SK-N-SH (cell line): ENCODE measurements around the gene CUX1. TPM values are rescaled to one million over a fixed set of nuclear protein-coding genes. Genes with fewer than 3 reads are reported as not detected.

Experiments
- CTCF ChIA-PET: fragments of 300-600, 350-600 bp; formaldehyde crosslinking; extraction: SDS; loops from one replicate; lab custom pipeline; 2021; lab: Yijun Ruan, JAX
- POLR2A ChIA-PET: fragments of 350-600 bp; sonication (Branson Sonifier 250); formaldehyde crosslinking; extraction: SDS; loops from one replicate; lab custom pipeline; 2020; ENCODE audit warnings: antibody characterized with exemption, inconsistent platforms; lab: Yijun Ruan, JAX
- DNase-seq: peaks from one replicate; pipeline ENCODE4 v3.0.0; 2012
- H2AFZ ChIP-seq: fragments of 200-600 bp; sonication (generic); 2 replicates; pipeline ENCODE4 v1.8.1; 2016; ENCODE audit warnings: antibody characterized with exemption, mild to moderate bottlenecking, low read depth
- H3F3A ChIP-seq: fragments of 200-600 bp; sonication (generic); replicated peaks from 2 replicates; pipeline ENCODE3; 2016; ENCODE audit warnings: antibody characterized with exemption, mild to moderate bottlenecking; ENCODE audit not compliant: insufficient read depth
- H3K27ac ChIP-seq, 2 experiments: fragments of 200-500 bp in 1 of 2; fragments of 200-600 bp in 1 of 2; sonication (Bioruptor generic) in 1 of 2; sonication (generic), shearing (Covaris generic) in 1 of 2; 2 replicates each; pipeline versions ENCODE4 v1.5.1 to v1.6.1; 2014 to 2016; ENCODE audit warnings: low read depth in 2 of 2, inconsistent platforms in 1 of 2, low read length in 1 of 2, mild to moderate bottlenecking in 1 of 2, mixed read lengths in 1 of 2
- H3K27me3 ChIP-seq: fragments of 200-600 bp; sonication (generic), shearing (Covaris generic); 2 replicates; pipeline ENCODE4 v1.6.1; 2016; ENCODE audit warnings: mixed run types; ENCODE audit not compliant: insufficient read depth
- H3K36me3 ChIP-seq, 2 experiments: fragments of 200-500 bp in 1 of 2; fragments of 200-600 bp in 1 of 2; sonication (Bioruptor generic) in 1 of 2; sonication (generic) in 1 of 2; replicated peaks in 1 of 2; 2 replicates each; pipeline versions ENCODE3 to v1.5.1; 2014 to 2016; ENCODE audit warnings: low read length in 1 of 2, mild to moderate bottlenecking in 1 of 2; ENCODE audit not compliant: insufficient read depth in 2 of 2, control insufficient read depth in 1 of 2
- H3K4me1 ChIP-seq, 2 experiments: fragments of 200-500 bp in 1 of 2; fragments of 200-600 bp in 1 of 2; sonication (Bioruptor generic) in 1 of 2; sonication (generic), shearing (Covaris generic) in 1 of 2; 2 replicates each; pipeline versions ENCODE4 v1.5.1 to v1.6.1; 2014 to 2016; ENCODE audit warnings: low read depth in 1 of 2, low read length in 1 of 2, mixed run types in 1 of 2; ENCODE audit not compliant: insufficient read depth in 2 of 2, control insufficient read depth in 1 of 2
- H3K4me2 ChIP-seq: fragments of 200-600 bp; sonication (generic), shearing (Covaris generic); 2 replicates; pipeline ENCODE4 v1.6.1; 2017; ENCODE audit warnings: mixed run types
- H3K4me3 ChIP-seq, 2 experiments: fragments of 200-500 bp in 1 of 2; fragments of 200-600 bp in 1 of 2; sonication (Bioruptor generic) in 1 of 2; sonication (generic), shearing (Covaris generic) in 1 of 2; 2 replicates each; pipeline versions ENCODE4 v1.5.1 to v1.8.1; 2014 to 2016; ENCODE audit warnings: low read depth in 2 of 2, inconsistent platforms in 1 of 2, low read length in 1 of 2, mild to moderate bottlenecking in 1 of 2, mixed read lengths in 1 of 2, moderate library complexity in 1 of 2
- H3K79me2 ChIP-seq: fragments of 200-600 bp; sonication (generic); 2 replicates; pipeline ENCODE4 v1.8.1; 2017; ENCODE audit warnings: mild to moderate bottlenecking; ENCODE audit not compliant: insufficient read depth
- H3K9ac ChIP-seq: fragments of 200-600 bp; sonication (generic); 2 replicates; pipeline ENCODE4 v1.6.1; 2017; ENCODE audit warnings: mixed run types
- H3K9me2 ChIP-seq: fragments of 200-600 bp; sonication (generic); 2 replicates; pipeline ENCODE4 v1.6.1; 2017; ENCODE audit warnings: mixed run types
- H3K9me3 ChIP-seq: fragments of 200-600 bp; sonication (generic); 2 replicates; pipeline ENCODE4 v1.6.1; 2017; ENCODE audit warnings: mixed run types, mild to moderate bottlenecking, moderate library complexity
- H4K20me1 ChIP-seq: fragments of 200-600 bp; sonication (generic); 2 replicates; pipeline ENCODE4 v1.6.1; 2017; ENCODE audit warnings: mild to moderate bottlenecking, mixed run types; ENCODE audit not compliant: insufficient read depth
- CHD2 ChIP-seq: fragments of 150-350 bp; IDR thresholded peaks from 2 replicates; pipeline ENCODE4 v1.6.1; 2018; ENCODE audit warnings: low read length; ENCODE audit not compliant: partially characterized antibody
- ELF1 ChIP-seq: IDR thresholded peaks from 2 replicates; pipeline ENCODE4 v1.4.0; 2012
- FOXJ3 ChIP-seq: sonication (generic); formaldehyde crosslinking; IDR thresholded peaks from 2 replicates; pipeline ENCODE4 v1.5.1; 2020; ENCODE audit warnings: mild to moderate bottlenecking, missing genetic modification reagents
- GATA2 ChIP-seq: sonication (generic); formaldehyde crosslinking; IDR thresholded peaks from 2 replicates; pipeline ENCODE4 v1.5.0; 2020; ENCODE audit warnings: mild to moderate bottlenecking, missing genetic modification reagents
- JUND ChIP-seq: IDR thresholded peaks from 2 replicates; pipeline ENCODE4 v1.4.0; 2012
- MEF2A ChIP-seq: IDR thresholded peaks from 2 replicates; pipeline ENCODE4 v1.4.0; 2012; ENCODE audit warnings: low read depth, borderline replicate concordance
- MXI1 ChIP-seq: IDR thresholded peaks from 2 replicates; pipeline ENCODE4 v1.6.1; 2012; ENCODE audit warnings: mild to moderate bottlenecking, low read depth, low read length, improper control_type of control experiment
- NFIC ChIP-seq: IDR thresholded peaks from 2 replicates; pipeline ENCODE4 v1.4.0; 2012; ENCODE audit warnings: borderline replicate concordance
- RXRA ChIP-seq: IDR thresholded peaks from 2 replicates; pipeline ENCODE4 v1.4.0; 2012; ENCODE audit warnings: low read depth, mild to moderate bottlenecking, borderline replicate concordance
- SIN3A ChIP-seq: IDR thresholded peaks from 2 replicates; pipeline ENCODE4 v1.6.1; 2012; ENCODE audit warnings: low read depth, mild to moderate bottlenecking, low read length, moderate library complexity, borderline replicate concordance
- YY1 ChIP-seq: IDR thresholded peaks from 2 replicates; pipeline ENCODE4 v1.4.0; 2012; ENCODE audit warnings: low read depth, mild to moderate bottlenecking
- WGBS: methylation state at CpG from one replicate; pipeline ENCODE4 v1.1.6; 2017; ENCODE audit warnings: low lambda C conversion rate; 5-methylcytosine and 5-hydroxymethylcytosine counted together
- polyA plus RNA-seq, 3 experiments: library from polyadenylated mRNA; depleted of rRNA; stranded (reverse); fragments of >200 nt; gene quantifications; 2 replicates each; pipeline ENCODE4 v1.2.3, GENCODE V29; 2012
- TF ChIP-seq, protein P1 (sequence below): IDR thresholded peaks from 2 replicates; pipeline ENCODE4 v1.4.0; 2012; ENCODE audit warnings: low read depth, borderline replicate concordance
- TF ChIP-seq, protein P2 (sequence below): IDR thresholded peaks from 2 replicates; pipeline ENCODE4 v1.4.0; 2012; ENCODE audit warnings: low read depth, borderline replicate concordance
- TF ChIP-seq, protein P3 (sequence below): fragments of 150-350 bp; IDR thresholded peaks from 2 replicates; pipeline ENCODE4 v1.6.1; 2017; ENCODE audit warnings: antibody characterized with exemption, low read length, low read depth, borderline replicate concordance

CUX1 gene
- polyA plus RNA-seq, 1 of the 3 experiments (the other 2 are of a cell fraction): 68.6 TPM

DNA sequence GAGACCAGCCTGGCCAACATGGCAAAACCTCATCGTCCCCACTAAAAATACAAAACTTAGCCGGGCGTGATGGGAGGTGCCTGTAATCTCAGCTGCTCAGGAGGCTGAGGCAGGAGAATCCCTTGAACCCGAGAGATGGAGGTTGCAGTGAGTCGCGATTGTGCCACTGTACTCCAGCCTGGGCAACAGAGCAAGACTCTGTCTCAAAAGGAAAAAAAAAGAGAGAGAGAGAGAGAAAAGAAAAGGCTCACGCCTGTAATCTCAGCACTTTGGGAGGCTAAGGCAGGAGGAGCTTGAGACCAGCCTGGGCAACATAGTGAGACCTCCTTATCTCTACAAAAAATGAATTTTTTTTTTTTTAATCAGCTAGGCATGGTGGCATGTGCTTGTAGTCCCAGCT lies 157.6 kb downstream of the CUX1 start (continued):
- TF ChIP-seq, protein P1, sequence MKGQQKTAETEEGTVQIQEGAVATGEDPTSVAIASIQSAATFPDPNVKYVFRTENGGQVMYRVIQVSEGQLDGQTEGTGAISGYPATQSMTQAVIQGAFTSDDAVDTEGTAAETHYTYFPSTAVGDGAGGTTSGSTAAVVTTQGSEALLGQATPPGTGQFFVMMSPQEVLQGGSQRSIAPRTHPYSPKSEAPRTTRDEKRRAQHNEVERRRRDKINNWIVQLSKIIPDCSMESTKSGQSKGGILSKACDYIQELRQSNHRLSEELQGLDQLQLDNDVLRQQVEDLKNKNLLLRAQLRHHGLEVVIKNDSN: no peak
- TF ChIP-seq MEF2A (no peak), ELF1 (no peak), GATA2 (CRISPR knock-in tag) (no peak), YY1 (no peak), RXRA (no peak), CHD2 (no peak), NFIC (no peak)
- TF ChIP-seq, protein P2, sequence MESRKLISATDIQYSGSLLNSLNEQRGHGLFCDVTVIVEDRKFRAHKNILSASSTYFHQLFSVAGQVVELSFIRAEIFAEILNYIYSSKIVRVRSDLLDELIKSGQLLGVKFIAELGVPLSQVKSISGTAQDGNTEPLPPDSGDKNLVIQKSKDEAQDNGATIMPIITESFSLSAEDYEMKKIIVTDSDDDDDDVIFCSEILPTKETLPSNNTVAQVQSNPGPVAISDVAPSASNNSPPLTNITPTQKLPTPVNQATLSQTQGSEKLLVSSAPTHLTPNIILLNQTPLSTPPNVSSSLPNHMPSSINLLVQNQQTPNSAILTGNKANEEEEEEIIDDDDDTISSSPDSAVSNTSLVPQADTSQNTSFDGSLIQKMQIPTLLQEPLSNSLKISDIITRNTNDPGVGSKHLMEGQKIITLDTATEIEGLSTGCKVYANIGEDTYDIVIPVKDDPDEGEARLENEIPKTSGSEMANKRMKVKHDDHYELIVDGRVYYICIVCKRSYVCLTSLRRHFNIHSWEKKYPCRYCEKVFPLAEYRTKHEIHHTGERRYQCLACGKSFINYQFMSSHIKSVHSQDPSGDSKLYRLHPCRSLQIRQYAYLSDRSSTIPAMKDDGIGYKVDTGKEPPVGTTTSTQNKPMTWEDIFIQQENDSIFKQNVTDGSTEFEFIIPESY: no peak

DNA sequence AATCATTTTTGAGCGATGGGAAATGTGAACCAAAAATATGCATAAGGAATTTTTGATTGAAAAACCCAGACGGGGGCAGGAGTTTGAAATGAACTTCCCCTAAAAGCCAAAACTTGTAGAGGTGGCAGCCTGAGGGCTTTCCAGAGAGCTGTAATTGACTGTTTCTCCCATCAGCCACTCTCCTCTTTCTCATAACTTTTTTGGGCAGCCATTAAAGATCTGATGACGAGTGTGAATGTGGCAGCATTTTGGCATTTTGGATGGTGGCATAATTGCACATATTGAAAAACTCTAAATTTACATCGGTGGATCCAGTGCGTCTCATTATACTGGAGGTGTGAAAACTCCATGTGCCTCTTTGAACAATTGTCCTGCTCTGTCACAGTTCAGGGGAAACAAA lies 159.0 kb downstream of the CUX1 start:
- POLR2A ChIA-PET: no interaction called here
- CTCF ChIA-PET: interaction anchor here (0.8 to 2.3 kb wide), 3 partner anchors 37 to 260 kb away, joined by 3 to 6 read pairs (median 3); no protein-coding TSS in a partner anchor
- peaks cover 8% of the 10 kb centered on the region; the same call in 1 of the 2 replicates for H4K20me1 ChIP-seq

DNA sequence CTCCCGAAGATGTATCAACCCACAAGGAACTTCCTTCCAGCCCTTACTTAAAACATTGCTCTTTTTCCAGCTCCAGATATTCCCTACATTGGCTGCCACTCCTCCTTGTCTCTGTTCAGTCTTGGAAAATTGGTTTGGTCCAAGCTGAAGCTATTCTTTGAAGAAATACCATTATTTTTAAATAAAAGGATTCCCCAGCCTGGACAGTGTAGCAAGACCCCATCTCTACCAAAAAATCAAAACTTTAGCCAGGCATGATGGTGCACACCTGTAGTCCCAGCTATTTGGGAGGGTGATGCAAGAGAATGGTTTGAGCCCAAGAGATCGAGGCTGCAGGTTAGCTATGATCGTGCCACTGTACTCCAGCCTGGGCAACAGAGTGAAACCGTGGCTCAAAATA lies 159.8 kb downstream of the CUX1 start:
- Histone ChIP-seq H3K9ac (no peak overlapping the region), H3K4me1 (peaks cover 0 to 24% of the 10 kb centered on the region in 2 experiments; a peak in 2 of 4 replicates), H3K4me3 (no peak overlapping the region), H3F3A (peaks cover 6% of the 10 kb centered on the region), H4K20me1 (peaks cover 8% of the 10 kb centered on the region; the same call in 1 of the 2 replicates), H3K27me3 (no peaks in the 10 kb centered on the region), H3K4me2 (no peak overlapping the region), H3K9me3 (no peaks in the 10 kb centered on the region), H3K27ac (no peak overlapping the region), H3K36me3 (no peaks in the 10 kb centered on the region), H3K9me2 (no peaks in the 10 kb centered on the region), H3K79me2 (peaks cover 26% of the 10 kb centered on the region), H2AFZ (no peak overlapping the region)
- CTCF ChIA-PET: interaction anchor here (1.1 to 2.3 kb wide), 3 partner anchors 9 to 259 kb away, joined by 3 to 6 read pairs (median 4); no protein-coding TSS in a partner anchor
- 98% methylated on average over 4 of the region's 4 CpGs for WGBS
- no peak for DNase-seq
- TF ChIP-seq SIN3A (no peak), JUND (no peak), MXI1 (no peak)
- TF ChIP-seq, protein P2: no peak
- POLR2A ChIA-PET: no interaction called here

More for the DNA sequence above, 159.0 kb downstream of the CUX1 start:
- H3K27me3 ChIP-seq: no peaks in the 10 kb centered on the region
- no peak for TF ChIP-seq RXRA
- no peak for TF ChIP-seq SIN3A
- TF ChIP-seq FOXJ3 (CRISPR knock-in tag): no peak
- TF ChIP-seq, protein P3, sequence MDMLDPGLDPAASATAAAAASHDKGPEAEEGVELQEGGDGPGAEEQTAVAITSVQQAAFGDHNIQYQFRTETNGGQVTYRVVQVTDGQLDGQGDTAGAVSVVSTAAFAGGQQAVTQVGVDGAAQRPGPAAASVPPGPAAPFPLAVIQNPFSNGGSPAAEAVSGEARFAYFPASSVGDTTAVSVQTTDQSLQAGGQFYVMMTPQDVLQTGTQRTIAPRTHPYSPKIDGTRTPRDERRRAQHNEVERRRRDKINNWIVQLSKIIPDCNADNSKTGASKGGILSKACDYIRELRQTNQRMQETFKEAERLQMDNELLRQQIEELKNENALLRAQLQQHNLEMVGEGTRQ: no peak
- H3K9me3 ChIP-seq: no peaks in the 10 kb centered on the region
- H3F3A ChIP-seq: no peaks in the 10 kb centered on the region
- no peak overlapping the region for H3K9ac ChIP-seq
- H2AFZ ChIP-seq: no peak overlapping the region
- no peak overlapping the region for H3K4me2 ChIP-seq
- 94% methylated on average over 5 of the region's 5 CpGs for WGBS
- H3K27ac ChIP-seq: no peak overlapping the region
- H3K9me2 ChIP-seq: no peaks in the 10 kb centered on the region
- no peak overlapping the region for H3K4me3 ChIP-seq
- no peak for DNase-seq
- H3K79me2 ChIP-seq: peaks cover 21% of the 10 kb centered on the region
- no peaks in the 10 kb centered on the region for H3K36me3 ChIP-seq
- peaks cover 0 to 24% of the 10 kb centered on the region in 2 experiments; a peak in 2 of 4 replicates for H3K4me1 ChIP-seq
